ENCODE measurements around the gene KCNH6.

The KCNH6 gene

GRCh38 chr17:63535640-63536039 is 12.5 kb downstream of the KCNH6 start:
- H3K4me3 ChIP-seq (ENCODE audit: low read depth, low read length) = no peak overlapping the region
- TF ChIP-seq, protein P1, sequence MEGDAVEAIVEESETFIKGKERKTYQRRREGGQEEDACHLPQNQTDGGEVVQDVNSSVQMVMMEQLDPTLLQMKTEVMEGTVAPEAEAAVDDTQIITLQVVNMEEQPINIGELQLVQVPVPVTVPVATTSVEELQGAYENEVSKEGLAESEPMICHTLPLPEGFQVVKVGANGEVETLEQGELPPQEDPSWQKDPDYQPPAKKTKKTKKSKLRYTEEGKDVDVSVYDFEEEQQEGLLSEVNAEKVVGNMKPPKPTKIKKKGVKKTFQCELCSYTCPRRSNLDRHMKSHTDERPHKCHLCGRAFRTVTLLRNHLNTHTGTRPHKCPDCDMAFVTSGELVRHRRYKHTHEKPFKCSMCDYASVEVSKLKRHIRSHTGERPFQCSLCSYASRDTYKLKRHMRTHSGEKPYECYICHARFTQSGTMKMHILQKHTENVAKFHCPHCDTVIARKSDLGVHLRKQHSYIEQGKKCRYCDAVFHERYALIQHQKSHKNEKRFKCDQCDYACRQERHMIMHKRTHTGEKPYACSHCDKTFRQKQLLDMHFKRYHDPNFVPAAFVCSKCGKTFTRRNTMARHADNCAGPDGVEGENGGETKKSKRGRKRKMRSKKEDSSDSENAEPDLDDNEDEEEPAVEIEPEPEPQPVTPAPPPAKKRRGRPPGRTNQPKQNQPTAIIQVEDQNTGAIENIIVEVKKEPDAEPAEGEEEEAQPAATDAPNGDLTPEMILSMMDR (IDR thresholded peaks at IDR 0.05; ENCODE audit: insufficient read depth, low read depth, low read length, missing control alignments) = no peak
- no peak for DNase-seq (ENCODE audit: low read depth)

DNA sequence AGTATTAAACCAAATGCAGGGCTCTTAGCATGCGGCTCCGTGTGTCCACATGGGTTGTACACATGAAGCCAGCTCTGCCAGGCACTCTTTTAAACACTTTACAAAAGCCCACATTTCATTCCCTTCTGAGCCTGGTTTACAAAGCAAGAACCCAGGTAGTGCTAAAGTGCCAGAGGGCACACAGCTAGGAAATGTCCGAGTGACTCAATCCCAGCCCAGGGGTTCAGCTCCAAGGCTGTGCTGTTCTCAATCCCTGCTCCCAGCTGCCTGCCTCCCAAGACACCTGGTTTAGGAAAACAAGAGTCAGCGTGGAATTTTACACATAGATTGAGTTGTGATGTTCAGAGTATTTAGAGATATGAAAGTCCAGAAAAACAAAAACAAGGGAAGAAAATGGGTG is 13.8 kb downstream of the KCNH6 start:
- H3K4me3 ChIP-seq (ENCODE audit: low read depth, low read length) = no peak overlapping the region
- DNase-seq (ENCODE audit: low read depth) = no peak
- TF ChIP-seq, protein P1 (IDR thresholded peaks at IDR 0.05; ENCODE audit: insufficient read depth, low read depth, low read length, missing control alignments) = no peak

DNA sequence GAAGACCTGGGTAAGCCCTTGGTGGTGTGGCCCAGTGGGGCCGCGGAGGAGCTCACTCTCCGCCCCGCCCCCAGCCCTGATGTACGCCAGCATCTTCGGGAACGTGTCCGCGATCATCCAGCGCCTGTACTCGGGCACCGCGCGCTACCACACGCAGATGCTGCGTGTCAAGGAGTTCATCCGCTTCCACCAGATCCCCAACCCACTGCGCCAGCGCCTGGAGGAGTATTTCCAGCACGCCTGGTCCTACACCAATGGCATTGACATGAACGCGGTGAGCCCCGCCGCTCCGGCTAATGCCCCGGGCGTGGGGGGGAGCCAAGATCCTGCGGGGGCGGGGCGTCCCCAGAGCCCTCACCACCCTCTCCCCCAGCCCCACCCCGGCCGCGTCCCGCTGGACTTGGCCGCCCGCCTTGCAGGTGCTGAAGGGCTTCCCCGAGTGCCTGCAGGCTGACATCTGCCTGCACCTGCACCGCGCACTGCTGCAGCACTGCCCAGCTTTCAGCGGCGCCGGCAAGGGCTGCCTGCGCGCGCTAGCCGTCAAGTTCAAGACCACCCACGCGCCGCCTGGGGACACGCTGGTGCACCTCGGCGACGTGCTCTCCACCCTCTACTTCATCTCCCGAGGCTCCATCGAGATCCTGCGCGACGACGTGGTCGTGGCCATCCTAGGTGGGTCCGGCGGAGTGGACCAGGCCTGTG is 15.0 kb downstream of the KCNH6 start:
- no peak overlapping the region for H3K4me3 ChIP-seq (ENCODE audit: low read depth, low read length)
- DNase-seq (ENCODE audit: low read depth) = no peak
- TF ChIP-seq, protein P1 (IDR thresholded peaks at IDR 0.05; ENCODE audit: insufficient read depth, low read depth, low read length, missing control alignments) = no peak

- DNase-seq (ENCODE audit: low read depth) = no peak
- no peak overlapping the region for H3K4me3 ChIP-seq (ENCODE audit: low read depth, low read length)
- TF ChIP-seq, protein P1 (IDR thresholded peaks at IDR 0.05; ENCODE audit: insufficient read depth, low read depth, low read length, missing control alignments) = no peak
These were observed 15.8 kb downstream of the KCNH6 start for GRCh38 chr17:63538693-63539595.

GRCh38 chr17:63540590-63540989 is 17.4 kb downstream of the KCNH6 start:
- TF ChIP-seq, protein P1 (IDR thresholded peaks at IDR 0.05; ENCODE audit: insufficient read depth, low read depth, low read length, missing control alignments) = no peak
- H3K4me3 ChIP-seq (ENCODE audit: low read depth, low read length) = no peak overlapping the region
- DNase-seq (ENCODE audit: low read depth) = no peak

- no peak overlapping the region for H3K4me3 ChIP-seq (ENCODE audit: low read depth, low read length)
- DNase-seq (ENCODE audit: low read depth) = no peak
- TF ChIP-seq, protein P1 (IDR thresholded peaks at IDR 0.05; ENCODE audit: insufficient read depth, low read depth, low read length, missing control alignments) = no peak
These were observed 19.0 kb downstream of the KCNH6 start for GRCh38 chr17:63542218-63542545.
